GM19099 (cell line): ENCODE results near the gene KIF14.

ENCODE experiments used
- POLR2A ChIP-seq: IDR thresholded peaks from 3 replicates; pipeline ENCODE4 v1.6.1; 2011; ENCODE audit warnings: low read depth; ENCODE audit not compliant: insufficient read length; ENCODE audit errors: extremely low read depth

KIF14 gene

DNA sequence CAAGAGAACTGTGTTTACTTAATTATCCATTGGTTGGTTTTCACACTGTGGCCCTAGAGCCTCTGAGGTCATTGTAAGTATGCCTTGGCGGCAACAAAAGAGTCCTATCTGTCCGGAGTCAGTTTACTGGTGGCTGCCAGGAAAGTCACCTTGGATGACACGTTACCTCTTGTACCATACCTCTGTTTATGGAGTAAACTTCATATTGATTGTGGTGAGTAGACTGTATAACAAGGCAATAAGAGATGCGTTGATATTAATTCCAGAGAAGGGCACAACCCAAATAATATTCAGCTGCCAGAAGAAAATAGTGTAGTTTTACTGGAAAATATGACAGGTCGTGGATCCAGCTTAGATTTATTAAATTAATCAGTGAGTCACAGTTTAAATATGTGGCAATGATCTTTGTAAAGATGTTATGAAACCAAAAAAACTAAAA, 20.4 kb upstream of the KIF14 start:
- no peak for TF ChIP-seq POLR2A

DNA sequence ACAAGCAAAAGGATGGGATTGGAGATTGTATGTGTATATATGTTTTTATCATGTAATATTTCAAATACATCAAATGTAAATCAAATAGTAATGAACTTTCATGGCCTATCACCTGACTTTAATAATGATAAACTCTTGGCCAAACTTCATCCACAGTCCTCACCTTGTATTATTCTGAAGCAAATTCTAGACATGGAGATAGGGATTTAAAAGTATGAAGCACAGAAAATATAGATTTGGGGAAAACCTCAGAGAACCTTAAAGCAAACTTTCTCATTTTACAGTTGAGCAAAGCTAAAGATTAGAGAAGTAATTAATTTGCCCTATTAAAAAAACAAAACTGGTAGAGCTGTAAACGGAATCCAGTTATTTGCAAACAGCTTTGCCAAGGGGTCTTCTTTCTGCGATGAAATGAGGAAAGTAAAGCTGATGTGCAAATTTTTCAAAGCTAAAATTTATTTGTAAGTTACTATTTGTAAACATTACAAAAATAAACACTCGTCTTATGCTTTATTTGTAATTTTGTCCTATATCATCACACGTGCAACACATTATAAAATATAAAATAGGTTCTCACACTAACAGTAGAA, 19.9 kb upstream of the KIF14 start:
- TF ChIP-seq POLR2A, result no peak

DNA sequence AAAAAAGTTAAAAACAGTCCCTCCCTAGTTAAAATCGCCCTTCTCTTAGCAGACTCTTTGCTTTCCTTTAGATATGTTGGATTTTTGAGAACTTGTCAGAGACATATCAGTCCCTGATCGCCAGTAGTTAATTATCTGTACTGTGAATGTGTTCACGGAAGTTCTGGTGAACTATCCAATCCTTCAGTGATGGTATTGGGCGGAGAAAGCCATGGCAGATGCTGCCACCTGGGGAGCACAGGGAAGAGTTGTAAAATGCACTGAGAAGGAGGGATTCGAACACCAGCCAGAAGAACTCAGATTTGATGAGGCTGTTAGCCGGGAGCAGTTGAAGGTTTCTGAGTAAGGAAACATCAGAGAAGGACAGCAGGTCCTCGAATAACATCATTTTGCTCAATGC, 17.5 kb upstream of the KIF14 start:
- no peak for TF ChIP-seq POLR2A

DNA sequence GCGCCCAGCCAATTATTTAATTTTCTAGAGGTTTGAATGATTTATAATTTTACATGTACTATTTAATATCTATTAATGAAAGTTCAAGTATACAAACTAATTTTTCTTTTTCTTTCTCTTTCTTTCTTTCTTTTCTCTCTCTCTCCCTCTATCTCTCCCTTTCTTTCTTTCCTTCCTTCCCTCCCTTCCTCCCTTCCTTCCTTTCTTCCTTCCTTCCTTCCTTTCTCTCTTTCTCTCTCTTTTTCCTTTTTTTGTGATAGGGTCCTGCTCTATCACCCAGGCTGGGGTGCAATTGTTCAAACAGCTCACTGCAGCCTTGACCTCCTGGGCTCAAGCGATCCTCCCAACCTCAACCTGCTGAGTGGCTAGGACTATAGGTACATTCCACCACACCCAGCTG, 16.1 kb upstream of the KIF14 start:
- no peak for TF ChIP-seq POLR2A

DNA sequence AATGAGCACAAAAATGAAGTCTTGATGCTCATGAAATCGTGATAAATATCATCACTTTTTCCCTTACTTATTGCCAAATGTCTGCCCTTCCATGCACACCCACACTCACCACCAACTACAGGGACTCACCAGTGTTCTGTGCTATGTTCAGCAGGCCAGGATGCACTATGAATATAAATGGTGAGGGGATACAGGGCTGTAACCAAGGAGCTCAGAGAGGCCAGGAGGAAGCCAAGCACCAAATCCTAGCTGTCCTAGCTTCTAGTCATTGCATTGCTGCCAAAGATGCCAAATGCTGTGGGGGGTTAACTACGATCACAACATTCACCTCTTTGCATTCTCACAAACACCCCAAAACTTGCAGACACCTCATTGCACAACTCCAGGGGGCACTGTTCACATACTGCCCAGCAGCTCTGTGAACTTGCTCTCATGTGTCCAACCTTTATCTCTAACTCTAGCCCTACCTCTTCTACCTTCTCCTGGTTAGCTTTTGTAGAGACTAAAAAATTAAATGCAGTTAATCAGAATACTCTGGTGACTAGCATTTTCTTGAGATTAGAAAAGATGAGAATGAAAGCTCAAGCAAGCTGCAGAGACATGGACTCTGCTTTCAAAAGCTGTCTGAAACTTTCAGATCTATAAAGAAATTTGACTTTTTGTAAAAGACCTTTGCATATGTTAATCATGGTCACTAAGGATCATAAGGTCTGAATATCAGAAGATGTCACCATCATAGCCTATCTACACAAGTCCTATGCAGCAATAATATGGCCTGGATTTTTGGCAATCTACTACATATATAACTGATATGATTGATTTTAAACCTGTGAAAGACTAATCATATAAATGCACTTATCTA, 13.9 kb upstream of the KIF14 start:
- TF ChIP-seq POLR2A, result no peak

DNA sequence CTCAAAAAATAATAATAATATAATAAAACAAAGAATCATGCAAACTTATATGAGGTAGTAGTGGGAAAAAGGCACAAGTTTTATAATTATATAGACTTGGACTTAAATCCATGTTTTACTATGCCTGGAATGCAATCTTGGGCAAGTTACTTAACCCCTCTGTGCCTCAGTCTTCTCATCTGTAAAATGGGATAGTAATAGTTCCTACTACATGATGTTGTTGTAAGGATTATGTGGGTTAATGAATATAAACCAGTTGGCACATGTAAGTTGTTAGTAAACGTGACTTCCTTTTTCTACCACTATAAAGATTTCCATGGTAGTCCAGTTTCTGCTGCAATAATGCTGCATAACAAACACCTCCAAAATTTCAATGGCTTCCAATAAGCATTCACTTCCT, 10.8 kb upstream of the KIF14 start:
- TF ChIP-seq POLR2A, result no peak

DNA sequence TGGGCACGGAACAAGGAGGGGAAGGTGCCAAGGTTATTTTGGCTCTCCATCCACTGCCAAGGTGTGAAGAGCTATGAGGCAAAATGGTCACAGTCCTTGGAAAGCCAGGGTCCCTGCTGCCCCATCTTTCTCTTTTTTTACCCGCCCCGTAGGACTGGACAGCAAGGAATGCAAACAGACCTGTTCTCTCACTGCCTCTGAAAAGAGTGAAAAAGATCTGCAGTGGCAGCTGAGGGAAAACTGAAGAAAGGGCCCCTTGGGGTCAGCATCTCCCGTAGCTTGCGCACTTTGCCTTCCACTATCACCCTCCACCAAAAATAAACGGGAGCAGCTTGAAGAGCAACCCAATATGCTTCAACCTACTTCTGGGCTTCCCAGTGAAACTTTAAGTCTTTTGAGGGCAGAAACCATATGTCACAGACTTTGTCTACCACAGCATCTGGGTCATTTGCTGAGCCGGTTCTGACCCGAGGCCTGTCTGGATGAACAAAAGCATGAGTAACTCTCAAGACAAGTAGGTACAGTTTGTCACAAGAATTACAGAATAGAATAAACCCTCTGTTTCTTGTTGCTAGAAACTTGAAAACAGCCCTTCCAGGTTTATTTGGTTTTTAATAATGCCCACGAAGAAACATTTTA, 9.4 kb upstream of the KIF14 start:
- no peak for TF ChIP-seq POLR2A

DNA sequence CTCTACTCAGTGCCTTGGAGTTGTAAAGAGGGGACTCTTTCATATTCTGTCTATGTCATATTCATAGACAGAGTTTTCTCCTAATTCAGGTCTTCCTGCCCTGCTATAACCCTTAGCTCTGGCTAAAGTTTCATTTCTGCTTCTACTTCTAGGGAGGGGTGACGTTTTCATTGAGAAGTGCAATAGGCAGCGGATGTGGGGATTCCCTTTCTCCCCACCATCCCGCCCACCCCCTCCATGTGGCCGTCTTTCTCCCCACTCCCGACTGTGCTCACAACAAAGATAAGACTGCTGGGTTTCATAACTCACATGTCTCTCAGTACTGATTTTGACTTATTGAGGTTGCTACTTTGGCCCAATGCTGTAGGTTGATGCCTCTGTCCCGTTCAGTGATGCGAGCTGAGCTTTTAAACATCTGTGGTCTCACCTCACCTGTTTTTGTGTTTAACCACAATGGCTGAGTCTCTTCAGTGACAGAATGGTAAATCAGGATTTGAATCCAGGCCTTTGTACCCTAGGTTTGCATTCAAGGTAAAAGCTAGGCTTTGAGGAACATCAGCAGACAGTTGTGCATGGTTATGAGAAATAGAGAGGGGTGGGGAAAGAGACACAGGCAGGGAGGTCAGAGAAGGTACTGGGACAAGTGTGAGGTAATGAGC, 7.8 kb upstream of the KIF14 start:
- TF ChIP-seq POLR2A, result peak; percentile 60

DNA sequence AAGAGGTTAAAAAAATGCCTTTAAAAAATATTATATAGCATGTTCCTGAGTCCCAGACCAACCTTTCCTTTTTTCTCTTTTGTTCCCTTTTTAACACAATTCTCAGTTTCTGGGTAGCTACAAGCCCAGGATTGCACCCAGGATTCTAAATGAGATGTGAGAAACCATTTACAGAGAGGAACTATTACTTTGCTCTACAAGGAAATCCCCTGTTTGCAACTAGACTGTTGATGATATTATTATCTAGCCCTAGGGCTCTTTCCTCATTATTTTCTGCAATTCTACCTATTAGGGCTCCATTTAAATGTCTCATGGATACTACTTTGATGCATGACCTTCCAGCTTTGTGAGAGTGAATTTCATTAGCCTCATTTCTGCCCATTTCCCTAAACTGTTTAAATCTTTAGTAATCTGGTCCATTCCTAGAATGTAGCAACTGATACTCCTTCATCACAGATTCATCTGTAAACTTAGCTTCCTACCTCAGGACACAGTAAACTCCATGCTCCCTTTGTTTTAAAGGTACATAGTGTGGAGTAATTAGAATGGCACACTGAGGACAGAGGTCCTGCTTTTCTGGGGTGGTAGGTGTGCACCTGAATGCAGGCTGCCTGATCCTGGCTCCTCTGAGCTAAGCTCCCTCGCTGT, 7.1 kb upstream of the KIF14 start:
- no peak for TF ChIP-seq POLR2A

DNA sequence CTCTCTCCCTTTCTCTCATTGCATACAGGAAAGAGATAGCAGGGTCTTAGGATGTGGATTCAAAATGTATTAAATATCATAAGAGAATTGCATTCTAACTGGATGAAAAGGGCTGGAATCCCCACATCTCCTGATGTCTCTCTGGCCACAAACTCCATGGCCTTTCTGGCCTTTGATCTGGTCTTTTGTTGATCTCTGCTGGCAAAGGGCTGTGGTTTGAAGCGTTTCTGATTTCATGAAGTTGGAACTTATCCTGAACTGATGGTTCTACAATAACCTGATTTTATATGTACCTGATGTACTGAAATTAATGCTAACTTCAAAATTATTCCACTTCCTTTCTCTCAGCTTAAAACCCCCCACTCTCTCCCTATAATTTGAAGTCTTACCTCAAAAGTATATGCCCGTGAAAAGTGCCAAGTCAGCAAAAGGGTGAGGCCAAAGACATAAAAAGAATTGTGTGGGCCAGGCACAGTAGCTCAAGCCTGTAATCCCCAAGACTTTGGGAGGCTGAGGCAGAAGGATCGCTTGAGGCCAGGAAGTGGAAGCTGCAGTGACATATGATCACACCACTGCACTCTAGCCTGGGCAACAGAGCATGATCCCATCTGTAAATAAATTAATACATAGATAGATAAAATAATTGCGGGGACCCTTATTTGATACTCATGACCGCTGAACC, 6.4 kb upstream of the KIF14 start:
- TF ChIP-seq POLR2A, result no peak

DNA sequence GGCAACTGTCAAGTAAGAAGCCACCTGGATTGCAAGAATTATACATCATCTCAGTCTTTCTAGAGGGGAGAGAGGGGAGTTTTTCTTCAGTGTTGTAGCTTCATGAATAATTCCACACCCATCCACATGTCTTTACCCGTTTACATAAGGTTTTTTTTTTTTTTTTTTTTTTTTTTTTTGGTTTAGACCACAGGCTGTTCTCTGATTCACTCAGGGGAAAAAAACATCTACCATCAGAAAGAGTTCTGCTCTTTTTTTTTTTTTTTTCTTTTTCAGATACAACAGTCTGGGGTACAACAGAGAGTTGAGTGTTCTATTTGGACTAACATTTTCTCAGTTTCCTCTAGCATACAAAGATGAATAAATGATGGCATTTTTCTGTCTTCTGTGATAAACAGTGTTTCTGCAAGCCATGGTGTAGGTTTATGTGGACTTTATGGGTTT, 4.9 kb upstream of the KIF14 start:
- no peak for TF ChIP-seq POLR2A

DNA sequence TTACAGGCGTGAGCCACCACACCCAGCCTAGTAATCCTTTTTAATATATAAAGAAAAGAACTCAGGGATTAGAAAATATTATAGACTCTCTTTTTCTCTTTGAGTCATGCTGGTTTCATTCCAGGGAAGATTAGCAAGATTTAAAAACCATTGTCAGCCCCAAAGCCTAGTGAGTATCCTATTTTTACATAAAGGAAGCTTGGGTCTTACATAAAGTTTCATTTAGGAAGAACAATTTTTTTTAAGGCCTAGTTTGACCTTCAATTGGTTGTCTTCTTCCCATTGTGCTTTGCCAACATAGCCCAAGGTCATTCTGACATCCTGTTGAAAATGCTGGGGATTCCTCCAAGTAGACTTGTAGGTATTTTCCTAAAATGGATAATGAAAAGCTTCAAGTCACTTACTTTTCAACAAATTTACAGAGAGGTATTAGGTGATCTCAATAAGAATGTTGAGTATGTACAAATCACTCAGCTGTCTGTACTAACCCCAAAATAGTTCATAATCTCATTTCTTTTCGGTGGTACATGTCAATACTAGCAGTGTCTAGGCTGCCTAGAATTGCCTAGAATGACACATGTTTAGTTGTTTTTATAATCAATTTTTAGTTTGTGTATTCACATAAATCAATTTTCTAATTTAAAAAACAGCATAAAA, 4.3 kb upstream of the KIF14 start:
- no peak for TF ChIP-seq POLR2A

DNA sequence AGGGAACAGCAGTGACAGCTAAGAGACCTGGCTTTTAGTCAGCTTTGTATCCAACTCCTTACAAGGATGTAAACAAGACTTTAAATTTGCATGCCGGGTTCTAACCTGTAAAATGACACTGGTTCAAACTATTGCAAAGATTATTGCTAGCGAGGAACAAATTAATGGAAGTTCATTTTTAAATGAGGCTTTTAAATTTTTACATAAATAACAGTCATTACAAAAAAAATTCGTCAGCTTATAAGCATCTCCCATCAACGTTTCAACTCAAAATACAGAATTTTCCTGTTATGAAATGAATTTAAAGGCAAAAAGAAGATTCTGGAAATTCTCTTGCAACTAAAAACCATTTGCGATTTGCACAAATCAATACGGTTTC, 668 bp downstream of the KIF14 start:
- TF ChIP-seq POLR2A, result no peak

DNA sequence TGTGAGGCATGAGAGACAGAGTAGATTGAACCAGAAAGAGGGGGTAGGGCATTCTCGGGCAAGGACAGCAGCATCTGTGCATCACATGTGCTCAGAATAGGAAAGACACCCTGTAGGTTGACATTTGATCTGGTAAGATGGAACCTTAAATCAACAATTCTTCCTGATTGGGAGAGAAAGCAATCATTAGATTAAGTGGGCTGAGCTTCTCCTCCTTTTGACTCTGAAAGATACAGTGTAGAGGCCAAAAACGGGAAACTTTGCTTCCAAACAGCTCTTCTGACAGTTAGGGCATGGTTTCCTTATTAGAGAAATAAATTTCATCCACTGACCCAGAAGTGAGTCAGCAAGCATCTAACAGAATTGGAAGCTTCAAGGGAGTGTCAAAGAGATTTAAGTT, 9.7 kb downstream of the KIF14 start:
- TF ChIP-seq POLR2A, result no peak
